Measurements from ENCODE around the gene INIP.

DNA sequence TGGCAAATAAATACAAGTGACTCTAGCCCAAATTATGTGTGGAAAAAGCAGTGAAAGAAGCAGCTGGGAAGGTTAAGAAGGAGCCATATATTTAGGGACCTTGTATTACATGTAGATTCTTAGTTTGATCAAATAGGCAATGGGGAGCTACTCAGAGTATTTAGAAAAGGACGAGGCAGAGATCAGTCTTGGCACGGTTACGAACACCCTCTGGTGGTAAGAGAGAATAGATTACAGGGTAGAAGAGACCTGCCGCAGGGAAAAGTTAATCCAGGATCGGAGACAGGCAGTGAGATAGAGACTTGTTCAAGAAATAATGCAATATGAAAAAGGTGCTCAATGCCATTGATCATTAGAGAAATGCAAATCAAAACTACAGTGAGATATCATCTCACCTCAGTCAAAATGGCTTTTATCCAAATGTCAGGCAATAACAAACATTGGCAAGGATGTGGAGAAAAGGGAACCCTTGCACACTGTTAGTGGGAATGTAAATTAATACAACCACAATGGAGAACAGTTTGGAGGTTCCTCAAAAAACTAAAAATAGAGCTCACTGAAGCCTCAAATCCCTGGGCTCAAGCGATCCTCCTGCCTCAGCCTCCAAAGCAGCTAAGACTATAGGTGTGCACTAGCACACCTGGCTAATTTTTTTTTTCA, 12.0 kb downstream of the INIP start:
- TF ChIP-seq, protein P1, sequence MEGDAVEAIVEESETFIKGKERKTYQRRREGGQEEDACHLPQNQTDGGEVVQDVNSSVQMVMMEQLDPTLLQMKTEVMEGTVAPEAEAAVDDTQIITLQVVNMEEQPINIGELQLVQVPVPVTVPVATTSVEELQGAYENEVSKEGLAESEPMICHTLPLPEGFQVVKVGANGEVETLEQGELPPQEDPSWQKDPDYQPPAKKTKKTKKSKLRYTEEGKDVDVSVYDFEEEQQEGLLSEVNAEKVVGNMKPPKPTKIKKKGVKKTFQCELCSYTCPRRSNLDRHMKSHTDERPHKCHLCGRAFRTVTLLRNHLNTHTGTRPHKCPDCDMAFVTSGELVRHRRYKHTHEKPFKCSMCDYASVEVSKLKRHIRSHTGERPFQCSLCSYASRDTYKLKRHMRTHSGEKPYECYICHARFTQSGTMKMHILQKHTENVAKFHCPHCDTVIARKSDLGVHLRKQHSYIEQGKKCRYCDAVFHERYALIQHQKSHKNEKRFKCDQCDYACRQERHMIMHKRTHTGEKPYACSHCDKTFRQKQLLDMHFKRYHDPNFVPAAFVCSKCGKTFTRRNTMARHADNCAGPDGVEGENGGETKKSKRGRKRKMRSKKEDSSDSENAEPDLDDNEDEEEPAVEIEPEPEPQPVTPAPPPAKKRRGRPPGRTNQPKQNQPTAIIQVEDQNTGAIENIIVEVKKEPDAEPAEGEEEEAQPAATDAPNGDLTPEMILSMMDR (IDR thresholded peaks at IDR 0.05; ENCODE audit: low read depth, low read length) = no peak
- TF ChIP-seq EZH2phosphoT487 (IDR thresholded peaks at IDR 0.05; ENCODE audit: low read depth) = no peak

Data from OCI-LY3 (cell line).